Astrocyte (in vitro differentiated cells and primary cell): ENCODE measurements around the gene NIPAL3.

Source experiments
- CTCF ChIP-seq: IDR thresholded peaks from 2 replicates; pipeline ENCODE4 v1.5.1; 2011; ENCODE audit warnings: low read depth, mild to moderate bottlenecking, inconsistent platforms, low read length, moderate library complexity; ENCODE audit not compliant: insufficient read depth
- EZH2 ChIP-seq: IDR thresholded peaks from 2 replicates; pipeline ENCODE4 v1.6.1; 2012; ENCODE audit warnings: mild to moderate bottlenecking, low read length, inconsistent platforms; ENCODE audit not compliant: insufficient read depth

DNA sequence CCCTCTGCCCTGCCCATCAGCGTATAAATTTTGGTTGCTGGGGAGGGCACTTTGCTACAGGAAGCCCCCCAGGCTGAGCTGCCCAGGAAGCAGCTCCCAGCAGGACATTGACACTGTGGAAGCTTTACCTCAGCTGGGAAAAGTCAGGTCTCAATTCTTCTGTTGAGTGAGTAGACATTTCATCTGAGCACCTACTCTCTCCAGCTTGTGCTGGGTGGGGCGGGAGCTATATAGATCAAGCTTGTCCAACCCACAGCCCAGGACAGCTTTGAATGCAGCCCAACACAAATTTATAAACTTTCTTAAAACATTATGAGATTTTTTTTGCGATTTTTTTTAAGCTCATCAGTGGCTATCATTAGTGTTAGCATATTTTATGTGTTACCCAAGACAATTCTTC, 9.4 kb downstream of the NIPAL3 start:
- TF ChIP-seq EZH2 (no peak), CTCF (no peak)
